Activated B cell treated with CpG ODN at 0.5 μM for 24 hours (primary cell): ENCODE results near the gene CROCC. TPM values are rescaled to one million over a fixed set of nuclear protein-coding genes. Genes with fewer than 3 reads are reported as not detected.

Experiments
- ATAC-seq: fragments of 200-7000 bp; cut with Tn5 transposase; one replicate; pipeline ENCODE4 v1.10.0; 2021; ENCODE audit warnings: low read depth, mild to moderate bottlenecking, moderate library complexity
- CTCF ChIA-PET: fragments of 350-600 bp; sonication (Branson Sonifier 250); formaldehyde crosslinking; loops from one replicate; lab custom pipeline; 2021; ENCODE audit warnings: antibody characterized with exemption; lab: Charles Lee
- POLR2A ChIA-PET: fragments of 350-600 bp; sonication (Branson Sonifier 250); formaldehyde crosslinking; loops from one replicate; lab custom pipeline; 2021; ENCODE audit warnings: antibody characterized with exemption; lab: Charles Lee
- DNase-seq: peaks from one replicate; pipeline ENCODE4 v3.0.0; 2022
- H3K27ac Mint-ChIP-seq: one replicate; pipeline ENCODE4 v1.8.0; 2020; ENCODE audit warnings: mixed read lengths
- H3K27me3 Mint-ChIP-seq: one replicate; pipeline ENCODE4 v1.8.0; 2021; ENCODE audit warnings: mixed read lengths
- H3K36me3 Mint-ChIP-seq: one replicate; pipeline ENCODE4 v1.8.0; 2021; ENCODE audit warnings: low read depth, mixed read lengths
- H3K4me1 Mint-ChIP-seq: one replicate; pipeline ENCODE4 v1.8.0; 2021; ENCODE audit warnings: mixed read lengths
- H3K4me3 Mint-ChIP-seq: one replicate; pipeline ENCODE4 v1.8.0; 2020; ENCODE audit warnings: mild to moderate bottlenecking, mixed read lengths
- H3K9me3 Mint-ChIP-seq: one replicate; pipeline ENCODE4 v1.8.0; 2020; ENCODE audit warnings: mixed read lengths
- CTCF ChIP-seq: fragments of 200-600 bp; IDR thresholded peaks from one replicate; pipeline ENCODE4 v1.8.0; 2022; ENCODE audit warnings: antibody characterized with exemption, mild to moderate bottlenecking
- intact Hi-C: fragments of 100-400 bp; cut with micrococcal nuclease; formaldehyde crosslinking; loops from one replicate; pipeline ENCODE4 v1.15.1; 2024
- total RNA-seq: library from RNA; stranded (reverse); gene quantifications from 2 replicates; pipeline ENCODE4 v1.2.3, GENCODE V29; 2022

CROCC gene
- total RNA-seq, 1 donor from 2014 or later, result 30.4 TPM

GRCh38 chr1:16970132-16970910 lies 48.6 kb downstream of the CROCC start:
- ATAC-seq (no peak), DNase-seq (no peak)
- Mint-ChIP-seq H3K36me3 (peaks cover 12% of the 10 kb centered on the region), H3K4me1 (no peaks in the 10 kb centered on the region), H3K4me3 (no peak overlapping the region), H3K9me3 (no peaks in the 10 kb centered on the region), H3K27me3 (no peaks in the 10 kb centered on the region), H3K27ac (no peak overlapping the region)
- POLR2A ChIA-PET, result no interaction called here
- intact Hi-C loops, result no loop called here
- CTCF ChIA-PET, result interaction anchor here (1.3 kb wide), 1 partner anchor 10 kb away, joined by 4 read pairs; no protein-coding TSS in a partner anchor
- TF ChIP-seq CTCF, result no peak

GRCh38 chr1:16971341-16972188 lies 49.8 kb downstream of the CROCC start:
- ATAC-seq (no peak), DNase-seq (no peak)
- Mint-ChIP-seq H3K9me3 (no peaks in the 10 kb centered on the region), H3K27ac (no peak overlapping the region), H3K36me3 (no peaks in the 10 kb centered on the region), H3K4me3 (no peak overlapping the region), H3K4me1 (no peaks in the 10 kb centered on the region), H3K27me3 (no peaks in the 10 kb centered on the region)
- CTCF ChIA-PET, result no interaction called here
- intact Hi-C loops, result no loop called here
- POLR2A ChIA-PET, result no interaction called here
- TF ChIP-seq CTCF, result no peak

GRCh38 chr1:16972189-16972895 lies 50.6 kb downstream of the CROCC start:
- ChIA-PET POLR2A (no interaction called here), CTCF (no interaction called here)
- DNase-seq (no peak), ATAC-seq (no peak)
- Mint-ChIP-seq H3K27ac (no peak overlapping the region), H3K36me3 (no peaks in the 10 kb centered on the region), H3K4me1 (no peaks in the 10 kb centered on the region), H3K9me3 (no peaks in the 10 kb centered on the region), H3K4me3 (no peak overlapping the region), H3K27me3 (no peaks in the 10 kb centered on the region)
- TF ChIP-seq CTCF, result no peak
- intact Hi-C loops, result no loop called here

- no peaks in the 10 kb centered on the region for H3K27me3 Mint-ChIP-seq
- POLR2A ChIA-PET, result no interaction called here
- no peak overlapping the region for H3K4me3 Mint-ChIP-seq
- CTCF ChIA-PET, result no interaction called here
- no peaks in the 10 kb centered on the region for H3K4me1 Mint-ChIP-seq
- intact Hi-C loops, result no loop called here
- H3K9me3 Mint-ChIP-seq, result no peaks in the 10 kb centered on the region
- no peak for TF ChIP-seq CTCF
- no peaks in the 10 kb centered on the region for H3K36me3 Mint-ChIP-seq
- DNase-seq, result no peak
- no peak overlapping the region for H3K27ac Mint-ChIP-seq
- no peak for ATAC-seq
Observed at GRCh38 chr1:16973215-16973614, 51.5 kb downstream of the CROCC start.

GRCh38 chr1:16975211-16975610 lies 53.5 kb downstream of the CROCC start:
- Mint-ChIP-seq H3K36me3 (no peaks in the 10 kb centered on the region), H3K27ac (no peak overlapping the region), H3K4me1 (no peaks in the 10 kb centered on the region), H3K27me3 (no peaks in the 10 kb centered on the region), H3K4me3 (no peak overlapping the region), H3K9me3 (no peaks in the 10 kb centered on the region)
- no peak for DNase-seq
- ATAC-seq, result no peak
- ChIA-PET CTCF (no interaction called here), POLR2A (no interaction called here)
- intact Hi-C loops, result no loop called here
- TF ChIP-seq CTCF, result no peak
